ENCODE measurements around the gene CHODL. TPM values are rescaled to one million over a fixed set of nuclear protein-coding genes. Genes with fewer than 3 reads are reported as not detected.

CHODL gene
- total and polyA plus RNA-seq, 4 donors: 0.13 to 3.5 (median 0.27) TPM

GRCh38 chr21:18245464-18245967 is 883 bp downstream of the CHODL start:
- TF ChIP-seq CTCF (IDR thresholded peaks at IDR 0.05; ENCODE audit: control extremely low read depth, extremely low read depth): no peak
- H3K9me3 ChIP-seq (ENCODE audit: control insufficient read depth in 4 of 4, insufficient read depth in 3 of 4, low read length in 3 of 4): peaks cover 0 to 2% (median 0%) of the 10 kb centered on the region in 4 donors
- DNase-seq (peak; percentile 31 to 40 (median 37)), ATAC-seq (ENCODE audit: insufficient read depth, low FRiP score) (no peak)
- no peak overlapping the region for H3K4me3 ChIP-seq
- no peak overlapping the region for H3K9ac ChIP-seq (ENCODE audit: insufficient read depth in 1 of 2, low read length in 2 of 2)
- WGBS, 2 donors: 8% methylated on average over 22 of the region's 22 CpGs
- H3K4me1 ChIP-seq (ENCODE audit: control insufficient read depth in 5 of 5, insufficient read depth in 5 of 5, low read length in 5 of 5): peaks cover 0 to 14% (median 5%) of the 10 kb centered on the region in 5 donors
- H3K36me3 ChIP-seq (ENCODE audit: control insufficient read depth in 4 of 4, insufficient read depth in 4 of 4, low read length in 4 of 4): no peaks in the 10 kb centered on the region
- peaks cover 9 to 37% (median 25%) of the 10 kb centered on the region in 3 donors for H3K27me3 ChIP-seq (ENCODE audit: control insufficient read depth in 3 of 3, insufficient read depth in 3 of 3, low read length in 2 of 3)
- H3K27ac ChIP-seq (ENCODE audit: low read depth in 1 of 2, low read length in 1 of 2): no peak overlapping the region

DNA sequence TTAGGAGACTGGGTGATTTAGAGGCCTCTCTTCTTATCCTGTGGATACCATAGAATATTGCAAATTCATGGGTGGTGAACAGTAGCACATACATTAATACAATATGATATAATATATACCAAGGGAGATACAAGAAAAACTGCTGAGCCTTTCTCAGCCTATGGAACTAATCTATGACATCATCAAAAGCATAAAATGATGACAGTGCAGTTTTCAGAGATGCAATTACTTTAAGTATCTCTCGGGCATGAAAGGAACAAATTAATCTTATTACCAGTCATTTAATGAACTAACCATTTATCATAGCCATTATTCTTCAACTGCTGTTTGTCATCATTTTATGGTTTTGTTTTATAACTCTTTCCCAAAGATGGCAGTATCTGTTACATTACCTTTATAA is 3.5 kb downstream of the CHODL start:
- TF ChIP-seq CTCF (IDR thresholded peaks at IDR 0.05; ENCODE audit: control extremely low read depth, extremely low read depth): no peak

DNA sequence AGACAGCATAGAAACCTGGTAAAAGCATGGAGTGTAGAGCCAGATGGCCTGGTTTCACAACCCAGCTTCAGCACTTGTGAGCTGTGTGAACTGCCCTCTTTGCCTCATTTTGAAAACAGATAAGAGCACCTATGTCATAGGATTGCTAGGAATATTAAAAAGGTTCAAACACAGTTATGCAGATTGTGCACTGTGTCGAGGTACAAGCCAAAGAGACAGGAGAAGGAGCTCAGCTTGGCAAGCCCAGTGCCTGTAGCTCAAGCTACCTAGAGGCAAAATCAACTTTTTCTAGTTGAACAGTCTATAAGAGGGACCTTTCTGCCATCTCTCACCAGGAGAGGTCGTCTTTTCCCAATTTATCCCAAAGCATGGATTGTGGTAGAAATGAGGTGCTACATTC is 5.0 kb downstream of the CHODL start:
- DNase-seq (no peak), ATAC-seq (ENCODE audit: insufficient read depth, low FRiP score) (no peak)
- no peak for TF ChIP-seq CTCF (IDR thresholded peaks at IDR 0.05; ENCODE audit: control extremely low read depth, extremely low read depth)
- H3K27ac ChIP-seq (ENCODE audit: low read depth in 1 of 2, low read length in 1 of 2): no peak overlapping the region
- 62 to 71% methylated on average over 2 of the region's 2 CpGs for WGBS, 2 donors
- H3K9ac ChIP-seq (ENCODE audit: insufficient read depth in 1 of 2, low read length in 2 of 2): no peak overlapping the region
- H3K4me1 ChIP-seq (ENCODE audit: control insufficient read depth in 5 of 5, insufficient read depth in 5 of 5, low read length in 5 of 5): peaks cover 0 to 21% (median 3%) of the 10 kb centered on the region in 5 donors
- H3K9me3 ChIP-seq (ENCODE audit: control insufficient read depth in 4 of 4, insufficient read depth in 3 of 4, low read length in 3 of 4): no peaks in the 10 kb centered on the region
- H3K36me3 ChIP-seq (ENCODE audit: control insufficient read depth in 4 of 4, insufficient read depth in 4 of 4, low read length in 4 of 4): no peaks in the 10 kb centered on the region
- H3K4me3 ChIP-seq: no peak overlapping the region
- peaks cover 6 to 16% (median 8%) of the 10 kb centered on the region in 3 donors for H3K27me3 ChIP-seq (ENCODE audit: control insufficient read depth in 3 of 3, insufficient read depth in 3 of 3, low read length in 2 of 3)

More for the DNA sequence above, 3.5 kb downstream of the CHODL start:
- ATAC-seq (ENCODE audit: insufficient read depth, low FRiP score) (no peak), DNase-seq (no peak)
- H3K27me3 ChIP-seq (ENCODE audit: control insufficient read depth in 3 of 3, insufficient read depth in 3 of 3, low read length in 2 of 3): peaks cover 9 to 30% (median 23%) of the 10 kb centered on the region in 3 donors
- H3K9ac ChIP-seq (ENCODE audit: insufficient read depth in 1 of 2, low read length in 2 of 2): no peak overlapping the region
- H3K9me3 ChIP-seq (ENCODE audit: control insufficient read depth in 4 of 4, insufficient read depth in 3 of 4, low read length in 3 of 4): no peaks in the 10 kb centered on the region
- 77 to 87% methylated on average over 1 of the region's 1 CpG for WGBS, 2 donors
- no peak overlapping the region for H3K4me3 ChIP-seq
- H3K27ac ChIP-seq (ENCODE audit: low read depth in 1 of 2, low read length in 1 of 2): no peak overlapping the region
- no peaks in the 10 kb centered on the region for H3K36me3 ChIP-seq (ENCODE audit: control insufficient read depth in 4 of 4, insufficient read depth in 4 of 4, low read length in 4 of 4)
- H3K4me1 ChIP-seq (ENCODE audit: control insufficient read depth in 5 of 5, insufficient read depth in 5 of 5, low read length in 5 of 5): peaks cover 0 to 27% (median 5%) of the 10 kb centered on the region in 5 donors

- no peak for TF ChIP-seq CTCF (IDR thresholded peaks at IDR 0.05; ENCODE audit: control extremely low read depth, extremely low read depth)
- ATAC-seq (ENCODE audit: insufficient read depth, low FRiP score): no peak
Observed at GRCh38 chr21:18251065-18251464, 6.4 kb downstream of the CHODL start.

More at GRCh38 chr21:18251065-18251464, 6.4 kb downstream of the CHODL start:
- H3K4me3 ChIP-seq: no peak overlapping the region
- H3K27ac ChIP-seq (ENCODE audit: low read depth in 1 of 2, low read length in 1 of 2): no peak overlapping the region
- H3K9me3 ChIP-seq (ENCODE audit: control insufficient read depth in 4 of 4, insufficient read depth in 3 of 4, low read length in 3 of 4): no peaks in the 10 kb centered on the region
- peaks cover 0 to 12% (median 0%) of the 10 kb centered on the region in 5 donors for H3K4me1 ChIP-seq (ENCODE audit: control insufficient read depth in 5 of 5, insufficient read depth in 5 of 5, low read length in 5 of 5)
- no peaks in the 10 kb centered on the region for H3K36me3 ChIP-seq (ENCODE audit: control insufficient read depth in 4 of 4, insufficient read depth in 4 of 4, low read length in 4 of 4)
- H3K9ac ChIP-seq (ENCODE audit: insufficient read depth in 1 of 2, low read length in 2 of 2): no peak overlapping the region
- peaks cover 0 to 5% (median 0%) of the 10 kb centered on the region in 3 donors for H3K27me3 ChIP-seq (ENCODE audit: control insufficient read depth in 3 of 3, insufficient read depth in 3 of 3, low read length in 2 of 3)
- peak in 1 of 3 donors; percentile 13 for DNase-seq
